Mesendoderm (in vitro differentiated cells): ENCODE results near the gene MX2.

ENCODE experiments used
- DNase-seq: peaks from one replicate; pipeline ENCODE4 v3.0.0; 2013
- H2AK5ac ChIP-seq: 2 replicates; pipeline ENCODE4 v1.6.1; 2013; ENCODE audit warnings: low read length, inconsistent platforms
- H2BK120ac ChIP-seq: 2 replicates; pipeline ENCODE4 v1.6.1; 2013; ENCODE audit warnings: low read depth, mild to moderate bottlenecking, low read length, moderate library complexity, mixed read lengths
- H2BK15ac ChIP-seq: replicated peaks from 2 replicates; pipeline ENCODE4 v1.6.1; 2013; ENCODE audit warnings: low read depth, mild to moderate bottlenecking, moderate library complexity
- H2BK5ac ChIP-seq: 2 replicates; pipeline ENCODE4 v1.6.1; 2013; ENCODE audit warnings: low read length, inconsistent platforms
- H3K18ac ChIP-seq: 2 replicates; pipeline ENCODE4 v1.6.1; 2013; ENCODE audit warnings: mild to moderate bottlenecking, low read length, mixed read lengths
- H3K23ac ChIP-seq: one replicate; pipeline ENCODE4 v1.6.1; 2013; ENCODE audit warnings: low read length
- H3K27ac ChIP-seq: 2 replicates; pipeline ENCODE4 v1.5.1; 2013; ENCODE audit warnings: low read depth, mild to moderate bottlenecking, inconsistent platforms, low read length, moderate library complexity
- H3K27me3 ChIP-seq: 2 replicates; pipeline ENCODE4 v1.6.1; 2013; ENCODE audit warnings: low read length, control low read depth, mild to moderate bottlenecking, inconsistent platforms; ENCODE audit not compliant: insufficient read depth, poor library complexity
- H3K36me3 ChIP-seq: 2 replicates; pipeline ENCODE4 v1.6.1; 2013; ENCODE audit warnings: low read length, inconsistent platforms; ENCODE audit not compliant: control insufficient read depth, insufficient read depth
- H3K4ac ChIP-seq: one replicate; pipeline ENCODE4 v1.6.1; 2013; ENCODE audit warnings: low read depth, mild to moderate bottlenecking, low read length, moderate library complexity
- H3K4me1 ChIP-seq: 2 replicates; pipeline ENCODE4 v1.6.1; 2013; ENCODE audit warnings: low read depth, low read length, inconsistent platforms; ENCODE audit not compliant: control insufficient read depth
- H3K4me2 ChIP-seq: 2 replicates; pipeline ENCODE4 v1.6.1; 2013; ENCODE audit warnings: low read length
- H3K4me3 ChIP-seq: 2 replicates; pipeline ENCODE4 v1.5.1; 2013; ENCODE audit warnings: mild to moderate bottlenecking, low read length
- H3K56ac ChIP-seq: one replicate; pipeline ENCODE4 v1.6.1; 2013; ENCODE audit warnings: low read length
- H3K79me1 ChIP-seq: 2 replicates; pipeline ENCODE4 v1.6.1; 2013; ENCODE audit warnings: low read length, inconsistent platforms
- H3K79me2 ChIP-seq: 2 replicates; pipeline ENCODE4 v1.6.1; 2013; ENCODE audit warnings: mild to moderate bottlenecking, low read length; ENCODE audit not compliant: control insufficient read depth, insufficient read depth
- H3K9ac ChIP-seq: 2 replicates; pipeline ENCODE4 v1.6.1; 2013; ENCODE audit warnings: low read length, inconsistent platforms
- H4K5ac ChIP-seq: one replicate; pipeline ENCODE4 v1.6.1; 2013; ENCODE audit warnings: low read length
- H4K8ac ChIP-seq: one replicate; pipeline ENCODE4 v1.6.1; 2013; ENCODE audit warnings: low read depth, mild to moderate bottlenecking, control low read depth, low read length, moderate library complexity
- WGBS: extraction: QIAGEN DNeasy Blood & Tissue Kit; methylation state at CpG from one replicate; pipeline ENCODE4 v1.1.7; 2013; ENCODE audit warnings: low lambda C conversion rate, missing lambda C conversion rate; ENCODE audit not compliant: insufficient coverage; ENCODE audit errors: extremely low coverage; 5-methylcytosine and 5-hydroxymethylcytosine counted together

Gene MX2

DNA sequence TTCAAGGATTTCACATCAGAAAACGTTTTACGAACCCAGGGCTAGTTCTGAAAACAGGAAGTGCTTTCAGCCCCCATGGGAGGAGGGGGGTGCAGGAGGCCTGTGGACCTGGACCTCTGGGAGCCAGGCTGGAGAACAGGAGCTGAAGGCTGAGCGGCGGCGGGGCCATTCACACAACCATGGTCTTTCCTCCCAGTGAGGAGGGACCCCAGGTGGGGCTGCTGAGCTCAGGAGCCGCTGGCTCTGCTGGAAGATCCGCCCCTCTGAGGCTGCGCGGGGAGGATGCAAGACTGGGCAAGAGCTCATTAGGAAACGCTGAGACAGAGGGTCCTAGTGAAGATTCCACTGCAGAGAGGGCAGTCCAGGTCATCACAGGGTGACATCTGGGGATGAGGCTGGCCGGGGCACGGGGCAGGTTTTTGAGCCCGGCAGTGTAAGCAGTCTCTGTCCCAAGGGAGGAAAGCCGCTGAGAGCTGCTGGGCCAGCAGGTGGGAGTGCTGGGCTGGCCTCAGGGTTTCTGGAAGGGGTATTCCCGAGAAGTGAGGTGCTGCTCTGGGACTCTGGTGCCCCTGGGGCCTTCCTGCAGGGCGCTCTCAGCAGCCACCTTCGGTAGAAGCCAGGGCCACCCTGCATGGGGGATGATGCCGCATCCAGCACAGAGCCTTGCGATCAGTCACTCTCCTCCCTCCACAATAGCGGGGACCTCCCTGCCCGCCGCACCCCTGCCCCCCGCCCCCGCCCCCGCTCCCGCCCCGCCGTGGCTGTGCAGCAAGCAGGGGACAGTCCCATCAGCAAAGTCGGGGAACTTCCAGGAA, 7.5 kb downstream of the MX2 start:
- DNase-seq, result peak; percentile 84
- no CpG with 5 or more reads among the region's 29 CpGs for WGBS
- Histone ChIP-seq H3K36me3 (no peaks in the 10 kb centered on the region), H3K27ac (no peak overlapping the region), H2BK5ac (no peak overlapping the region), H3K23ac (no peak overlapping the region), H3K4me2 (peak overlapping the region; percentile 77), H2BK120ac (no peak overlapping the region), H3K79me2 (no peaks in the 10 kb centered on the region), H3K9ac (peak overlapping the region; percentile 67), H2BK15ac (no peak overlapping the region), H4K8ac (no peak overlapping the region), H3K4me1 (no peaks in the 10 kb centered on the region), H3K4ac (no peak overlapping the region), H2AK5ac (no peak overlapping the region), H3K4me3 (peak overlapping the region; percentile 46), H3K27me3 (no peaks in the 10 kb centered on the region), H4K5ac (no peak overlapping the region), H3K18ac (peak overlapping the region; percentile 30), H3K79me1 (no peaks in the 10 kb centered on the region), H3K56ac (peak overlapping the region; percentile 69)

- Histone ChIP-seq H2BK120ac (no peak overlapping the region), H4K5ac (no peak overlapping the region), H3K79me1 (no peaks in the 10 kb centered on the region), H2BK5ac (no peak overlapping the region), H3K36me3 (no peaks in the 10 kb centered on the region), H3K56ac (peak overlapping the region; percentile 69), H4K8ac (peak overlapping the region; percentile 67), H3K4ac (no peak overlapping the region), H3K23ac (no peak overlapping the region), H3K18ac (peak overlapping the region; percentile 30), H3K9ac (peak overlapping the region; percentile 20), H2BK15ac (no peak overlapping the region), H2AK5ac (no peak overlapping the region), H3K27ac (no peak overlapping the region), H3K4me2 (peak overlapping the region; percentile 35), H3K27me3 (no peaks in the 10 kb centered on the region), H3K4me1 (no peaks in the 10 kb centered on the region), H3K79me2 (no peaks in the 10 kb centered on the region), H3K4me3 (peak overlapping the region; percentile 39)
- peak; percentile 49 for DNase-seq
- no CpG with 5 or more reads among the region's 30 CpGs for WGBS
Measured at GRCh38 chr21:41369920-41370839, 8.4 kb downstream of the MX2 start.

- WGBS, result 100% methylated on average over 2 of the region's 12 CpGs
- H2BK15ac ChIP-seq, result no peak overlapping the region
Measured at GRCh38 chr21:41370840-41371684, 9.2 kb downstream of the MX2 start.

GRCh38 chr21:41371685-41372030, 9.8 kb downstream of the MX2 start:
- WGBS, result no CpG with 5 or more reads among the region's 7 CpGs
- H3K27ac ChIP-seq, result no peak overlapping the region
- no peak overlapping the region for H4K5ac ChIP-seq
- no peak overlapping the region for H3K23ac ChIP-seq
- H3K18ac ChIP-seq, result no peak overlapping the region
- H3K36me3 ChIP-seq, result no peaks in the 10 kb centered on the region
- no peak overlapping the region for H2BK5ac ChIP-seq
- no peak overlapping the region for H3K9ac ChIP-seq
- no peak overlapping the region for H2BK120ac ChIP-seq
- H3K4me3 ChIP-seq, result no peak overlapping the region
- H3K4ac ChIP-seq, result no peak overlapping the region
- H3K4me1 ChIP-seq, result no peaks in the 10 kb centered on the region
- H3K27me3 ChIP-seq, result no peaks in the 10 kb centered on the region
- no peak overlapping the region for H3K56ac ChIP-seq
- H4K8ac ChIP-seq, result no peak overlapping the region
- no peak overlapping the region for H3K4me2 ChIP-seq
- no peak overlapping the region for H2BK15ac ChIP-seq
- H3K79me1 ChIP-seq, result no peaks in the 10 kb centered on the region
- DNase-seq, result no peak
- H2AK5ac ChIP-seq, result no peak overlapping the region
- H3K79me2 ChIP-seq, result no peaks in the 10 kb centered on the region

More at GRCh38 chr21:41370840-41371684, 9.2 kb downstream of the MX2 start:
- Histone ChIP-seq H3K23ac (no peak overlapping the region), H3K27ac (no peak overlapping the region), H2BK120ac (no peak overlapping the region), H4K5ac (no peak overlapping the region), H2AK5ac (no peak overlapping the region), H3K18ac (no peak overlapping the region), H3K4ac (no peak overlapping the region), H3K79me1 (no peaks in the 10 kb centered on the region), H3K4me3 (no peak overlapping the region), H3K27me3 (no peaks in the 10 kb centered on the region), H4K8ac (no peak overlapping the region), H3K56ac (peak overlapping the region; percentile 47), H3K9ac (no peak overlapping the region), H3K4me2 (no peak overlapping the region), H3K4me1 (no peaks in the 10 kb centered on the region), H2BK5ac (no peak overlapping the region), H3K79me2 (no peaks in the 10 kb centered on the region), H3K36me3 (no peaks in the 10 kb centered on the region)
- DNase-seq, result no peak

DNA sequence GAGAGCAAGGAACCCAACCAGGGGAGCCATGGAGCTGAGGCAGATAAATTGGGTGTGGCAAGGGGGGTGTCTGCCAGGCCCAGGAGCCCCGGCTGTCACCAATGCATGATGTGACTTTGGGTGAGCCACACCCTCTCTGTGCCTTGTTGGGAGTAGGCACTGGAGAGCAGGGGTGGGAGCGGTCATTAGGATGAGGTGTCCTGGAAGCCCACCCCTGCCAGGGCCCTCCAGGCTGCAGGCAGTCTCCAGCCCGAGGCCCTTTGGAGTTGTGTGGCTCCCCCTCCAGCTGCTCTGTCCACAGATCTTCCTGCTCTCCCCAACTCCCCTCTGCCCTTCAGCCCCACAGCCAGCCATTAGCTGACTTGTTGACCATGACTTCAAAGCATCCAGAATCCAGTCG, 11.4 kb downstream of the MX2 start:
- no CpG with 5 or more reads among the region's 4 CpGs for WGBS
- H3K27ac ChIP-seq, result no peak overlapping the region
- no peak overlapping the region for H3K4me2 ChIP-seq
- no peaks in the 10 kb centered on the region for H3K4me1 ChIP-seq
- H3K4me3 ChIP-seq, result no peak overlapping the region
- H3K79me2 ChIP-seq, result no peaks in the 10 kb centered on the region
- no peak for DNase-seq
- no peaks in the 10 kb centered on the region for H3K36me3 ChIP-seq
- no peak overlapping the region for H3K56ac ChIP-seq
- no peak overlapping the region for H3K9ac ChIP-seq
- H4K5ac ChIP-seq, result no peak overlapping the region
- no peak overlapping the region for H2BK15ac ChIP-seq
- no peak overlapping the region for H3K4ac ChIP-seq
- no peak overlapping the region for H3K23ac ChIP-seq
- H3K27me3 ChIP-seq, result no peaks in the 10 kb centered on the region
- no peak overlapping the region for H2BK5ac ChIP-seq
- H3K79me1 ChIP-seq, result no peaks in the 10 kb centered on the region
- H4K8ac ChIP-seq, result no peak overlapping the region
- H2BK120ac ChIP-seq, result no peak overlapping the region
- H2AK5ac ChIP-seq, result no peak overlapping the region
- H3K18ac ChIP-seq, result no peak overlapping the region
